PFSK-1 (cell line): Measurements from ENCODE around the gene CELF5.

Source experiments
- POLR2AphosphoS5 ChIP-seq: IDR thresholded peaks from 2 replicates; pipeline ENCODE4 v1.6.1; 2012; ENCODE audit warnings: low read depth, mild to moderate bottlenecking, control low read depth, low read length, moderate library complexity
- SIN3A ChIP-seq: IDR thresholded peaks from 2 replicates; pipeline ENCODE4 v1.6.1; 2012; ENCODE audit warnings: mild to moderate bottlenecking, low read length, moderate library complexity, borderline replicate concordance; ENCODE audit not compliant: insufficient read depth

- TF ChIP-seq POLR2AphosphoS5, result no peak
- TF ChIP-seq SIN3A, result no peak
These were observed 111.2 kb downstream of the CELF5 start for GRCh38 chr19:3335431-3336350.
